Stimulated activated CD4-positive, alpha-beta T cell treated with anti-CD3 and anti-CD28 coated beads, TNF-alpha, amount 100 ng/mL, for 1 hour (primary cell): Measurements from ENCODE around the gene SLC26A4.

Source experiments
- DNase-seq, 3 donors: peaks; one replicate each; pipeline ENCODE4 v3.0.0-alpha.2; 2020; ENCODE audit warnings: low read depth in 3 of 3, low spot score in 1 of 3

The SLC26A4 gene

GRCh38 chr7:107659666-107660065 lies 962 bp upstream of the SLC26A4 start:
- no peak for DNase-seq

GRCh38 chr7:107661081-107661864 lies 645 bp downstream of the SLC26A4 start:
- DNase-seq = peak in 1 of 3 donors; percentile 31

- no peak for DNase-seq
Measured at GRCh38 chr7:107661865-107662379, 1.3 kb downstream of the SLC26A4 start.

- no peak for DNase-seq
Measured at GRCh38 chr7:107663196-107663595, 2.6 kb downstream of the SLC26A4 start.

- no peak for DNase-seq
Measured at GRCh38 chr7:107666790-107667189, 6.2 kb downstream of the SLC26A4 start.

GRCh38 chr7:107667341-107667740 lies 6.7 kb downstream of the SLC26A4 start:
- no peak for DNase-seq

GRCh38 chr7:107668296-107668695 lies 7.7 kb downstream of the SLC26A4 start:
- DNase-seq = no peak

GRCh38 chr7:107672183-107672582 lies 11.6 kb downstream of the SLC26A4 start:
- DNase-seq = no peak

GRCh38 chr7:107676249-107676648 lies 15.6 kb downstream of the SLC26A4 start:
- no peak for DNase-seq

GRCh38 chr7:107678110-107678753 lies 17.6 kb downstream of the SLC26A4 start:
- no peak for DNase-seq

- no peak for DNase-seq
Measured at GRCh38 chr7:107680478-107680877, 19.9 kb downstream of the SLC26A4 start.

GRCh38 chr7:107682886-107683285 lies 22.3 kb downstream of the SLC26A4 start:
- DNase-seq = no peak

GRCh38 chr7:107684287-107684686 lies 23.7 kb downstream of the SLC26A4 start:
- no peak for DNase-seq

GRCh38 chr7:107684947-107685463 lies 24.4 kb downstream of the SLC26A4 start:
- DNase-seq = no peak

GRCh38 chr7:107686816-107687387 lies 26.3 kb downstream of the SLC26A4 start:
- DNase-seq = no peak

- DNase-seq = no peak
Measured at GRCh38 chr7:107687656-107688055, 27.0 kb downstream of the SLC26A4 start.

GRCh38 chr7:107689553-107689952 lies 28.9 kb downstream of the SLC26A4 start:
- DNase-seq = no peak

- no peak for DNase-seq
Measured at GRCh38 chr7:107690084-107690483, 29.5 kb downstream of the SLC26A4 start.

- no peak for DNase-seq
Measured at GRCh38 chr7:107690611-107691010, 30.0 kb downstream of the SLC26A4 start.

- DNase-seq = no peak
Measured at GRCh38 chr7:107691716-107692115, 31.1 kb downstream of the SLC26A4 start.

GRCh38 chr7:107692501-107692900 lies 31.9 kb downstream of the SLC26A4 start:
- no peak for DNase-seq

GRCh38 chr7:107693396-107693795 lies 32.8 kb downstream of the SLC26A4 start:
- DNase-seq = no peak
